ENCODE measurements around the gene RFFL.

GRCh38 chr17:35062308-35062707 is 1.2 kb downstream of the RFFL start:
- no peak for TF ChIP-seq CTCF (IDR thresholded peaks at IDR 0.05)
- no peak for TF ChIP-seq POLR2A (IDR thresholded peaks at IDR 0.05)
